Endothelial cell of umbilical vein (primary cell): ENCODE measurements around the gene TOMM7. TPM values are rescaled to one million over a fixed set of nuclear protein-coding genes. Genes with fewer than 3 reads are reported as not detected.

ENCODE experiments used
- BruUV-seq: library from RNA; stranded (reverse); fragments of 400-500 nt; replicated peaks from 2 replicates; lab custom pipeline; 2021; lab: Mats Ljungman, UMichigan
- CTCF ChIA-PET: fragments of 300-600, 350-600 bp; sonication (Branson Sonifier 250); formaldehyde crosslinking; loops from one replicate; lab custom pipeline; 2021; ENCODE audit warnings: antibody characterized with exemption, inconsistent platforms; lab: Charles Lee
- POLR2A ChIA-PET: fragments of 300-600, 350-600 bp; sonication (Branson Sonifier 250); formaldehyde crosslinking; loops from one replicate; lab custom pipeline; 2021; ENCODE audit warnings: antibody characterized with exemption, inconsistent platforms; lab: Charles Lee
- DNase-seq: peaks from one replicate; pipeline ENCODE4 v3.0.0-alpha.2; 2011; ENCODE audit warnings: low read depth, low spot score
- FAIRE-seq: peaks from 2 replicates; lab custom pipeline; 2011; peaks lifted over from hg19 to GRCh38; lab: Jason Lieb, UNC
- H2AFZ ChIP-seq: 2 replicates; pipeline ENCODE4 v1.6.0; 2012; ENCODE audit warnings: low read depth, low read length, control low read depth, inconsistent platforms
- H3K27ac ChIP-seq: 2 replicates; pipeline ENCODE4 v1.5.1; 2011; ENCODE audit warnings: low read depth, mild to moderate bottlenecking, control low read depth, low read length, moderate library complexity; ENCODE audit not compliant: insufficient read depth
- H3K27me3 ChIP-seq, 2 experiments: 2 replicates each; pipeline versions ENCODE4 v1.6.0 to v1.6.1; 2011; ENCODE audit warnings: low read length in 2 of 2, mixed read lengths in 1 of 2; ENCODE audit not compliant: control insufficient read depth in 2 of 2, insufficient read depth in 2 of 2
- H3K36me3 ChIP-seq, 2 experiments: 2 replicates in 1 of 2; 3 replicates in 1 of 2; pipeline ENCODE4 v1.5.1; 2011; ENCODE audit warnings: low read length in 2 of 2, mild to moderate bottlenecking in 1 of 2, moderate library complexity in 1 of 2; ENCODE audit not compliant: control insufficient read depth in 2 of 2, insufficient read depth in 2 of 2; ENCODE audit errors: extremely low read depth in 1 of 2
- H3K4me1 ChIP-seq: 3 replicates; pipeline ENCODE4 v1.5.1; 2011; ENCODE audit warnings: mild to moderate bottlenecking, low read length; ENCODE audit not compliant: control insufficient read depth, insufficient read depth; ENCODE audit errors: extremely low read depth
- H3K4me2 ChIP-seq: 2 replicates; pipeline ENCODE4 v1.6.1; 2011; ENCODE audit warnings: low read length, control low read depth, mixed read lengths; ENCODE audit not compliant: insufficient read depth
- H3K4me3 ChIP-seq, 3 experiments: fragments of 200-600 bp in 1 of 3; sonication (generic), shearing (Covaris generic) in 1 of 3; replicated peaks in 1 of 3; 2 replicates each; pipeline ENCODE4 v1.5.1; 2011 to 2016; ENCODE audit warnings: control low read depth in 3 of 3, low read length in 3 of 3, mild to moderate bottlenecking in 2 of 3, inconsistent platforms in 1 of 3, low read depth in 1 of 3, moderate library complexity in 1 of 3; ENCODE audit not compliant: insufficient read depth in 1 of 3
- H3K79me2 ChIP-seq: 2 replicates; pipeline ENCODE4 v1.6.0; 2012; ENCODE audit warnings: low read length, inconsistent platforms; ENCODE audit not compliant: control insufficient read depth, insufficient read depth
- H3K9ac ChIP-seq: replicated peaks from 2 replicates; pipeline ENCODE3; 2011; ENCODE audit warnings: low read length, control low read depth; ENCODE audit not compliant: insufficient read depth; ENCODE audit errors: extremely low read depth
- H3K9me1 ChIP-seq: replicated peaks from 3 replicates; pipeline ENCODE4 v1.6.0; 2011; ENCODE audit warnings: mild to moderate bottlenecking, low read length; ENCODE audit not compliant: control insufficient read depth, insufficient read depth; ENCODE audit errors: extremely low read depth
- H3K9me3 ChIP-seq: replicated peaks from 2 replicates; pipeline ENCODE4 v1.5.1; 2012; ENCODE audit warnings: low read length, inconsistent platforms; ENCODE audit not compliant: control insufficient read depth, insufficient read depth
- H4K20me1 ChIP-seq: replicated peaks from 2 replicates; pipeline ENCODE3; 2011; ENCODE audit warnings: mild to moderate bottlenecking, low read length; ENCODE audit not compliant: control insufficient read depth, insufficient read depth; ENCODE audit errors: extremely low read depth
- EZH2 ChIP-seq: IDR thresholded peaks from 2 replicates; pipeline ENCODE4 v1.6.1; 2012; ENCODE audit warnings: borderline replicate concordance, low read depth, mild to moderate bottlenecking, moderate library complexity, low read length, inconsistent platforms; ENCODE audit not compliant: severe bottlenecking
- FOS ChIP-seq: IDR thresholded peaks from 2 replicates; pipeline ENCODE4 v1.6.1; 2011; ENCODE audit warnings: mild to moderate bottlenecking, low read length, moderate library complexity, borderline replicate concordance; ENCODE audit not compliant: insufficient read depth
- GATA2 ChIP-seq: IDR thresholded peaks from 2 replicates; pipeline ENCODE4 v1.7.0; 2011; ENCODE audit warnings: low read depth, mild to moderate bottlenecking, moderate library complexity, mixed read lengths, low read length; ENCODE audit not compliant: insufficient read length, insufficient read depth
- JUN ChIP-seq: IDR thresholded peaks from 2 replicates; pipeline ENCODE4 v1.6.1; 2011; ENCODE audit warnings: borderline replicate concordance, low read depth; ENCODE audit not compliant: insufficient read length, insufficient read depth
- MAX ChIP-seq: IDR thresholded peaks from 2 replicates; pipeline ENCODE4 v1.6.1; 2011; ENCODE audit not compliant: insufficient read depth, insufficient read length
- MYC ChIP-seq: IDR thresholded peaks from one replicate; pipeline ENCODE4 v1.6.1; 2011; ENCODE audit warnings: mild to moderate bottlenecking, low read depth, low read length
- POLR2A ChIP-seq: IDR thresholded peaks from 2 replicates; pipeline ENCODE4 v1.6.1; 2012; ENCODE audit warnings: low read depth, mild to moderate bottlenecking, control low read depth, low read length
- POLR2AphosphoS5 ChIP-seq: IDR thresholded peaks from 2 replicates; pipeline ENCODE4 v1.6.1; 2012; ENCODE audit warnings: low read depth, mild to moderate bottlenecking, control low read depth, low read length, moderate library complexity; ENCODE audit not compliant: insufficient read depth
- dilution Hi-C: fragments of 300-500 bp; cut with MboI; formaldehyde crosslinking; loops from one replicate; pipeline ENCODE4 v1.15.0; 2019; ENCODE audit warnings: low sequenced_read_pairs; ENCODE audit not compliant: extremely low pct_ligation_motif_present
- intact Hi-C: fragments of 100-400 bp; cut with micrococcal nuclease; formaldehyde crosslinking; loops from one replicate; pipeline ENCODE4 v1.10.0; 2022
- polyA plus RNA-seq, 4 experiments: library from polyadenylated mRNA; depleted of rRNA in 3 of 4; stranded (reverse) in 3 of 4; unstranded in 1 of 4; fragments of >200 nt; gene quantifications; 2 replicates each; pipeline versions ENCODE4 v1.2.1 to v1.2.3, GENCODE V29; 2011 to 2012; ENCODE audit warnings: missing spikeins in 1 of 4
- total RNA-seq: library from RNA; stranded (reverse); gene quantifications from 2 replicates; pipeline ENCODE4 v1.2.3, GENCODE V29; 2021
- TF ChIP-seq, protein P1 (sequence below), 2 donors: IDR thresholded peaks; 1 replicate in 1 of 2; 2 replicates in 1 of 2; pipeline ENCODE4 v1.5.1; 2011; ENCODE audit warnings: low read length in 2 of 2, mild to moderate bottlenecking in 2 of 2, moderate library complexity in 2 of 2, control low read depth in 1 of 2, inconsistent platforms in 1 of 2, low read depth in 1 of 2; ENCODE audit not compliant: insufficient read depth in 1 of 2; ENCODE audit errors: extremely low read depth in 1 of 2

The TOMM7 gene
- total and polyA plus RNA-seq, 2 donors (not counting 3 experiments of a cell fraction or from before 2014, with no cell fraction given): 185 to 528 TPM

DNA sequence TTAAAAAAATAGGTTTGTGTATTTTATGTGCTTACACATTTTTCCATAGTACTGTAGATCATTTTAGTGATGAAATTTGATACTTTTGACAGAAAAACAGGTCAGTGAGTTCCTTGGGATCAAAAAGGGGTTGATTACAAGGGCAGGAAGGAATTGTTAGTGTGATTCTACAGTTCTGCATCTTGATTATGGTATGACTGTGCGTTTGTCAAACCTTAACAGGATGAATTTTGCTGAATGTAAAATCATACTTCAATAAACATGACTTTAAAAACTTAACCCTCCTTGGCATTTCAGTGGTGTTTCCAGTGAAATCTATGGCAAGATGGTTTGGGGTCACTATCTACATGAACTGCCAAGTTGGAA, 35.6 kb upstream of the TOMM7 start:
- Histone ChIP-seq H3K27me3 (no peaks in the 10 kb centered on the region), H3K9me3 (no peaks in the 10 kb centered on the region), H3K27ac (peak overlapping the region; percentile 61), H3K4me3 (no peak overlapping the region), H3K9ac (peak overlapping the region; percentile 1), H3K9me1 (no peaks in the 10 kb centered on the region), H2AFZ (no peak overlapping the region), H3K36me3 (no peaks in the 10 kb centered on the region), H3K4me2 (peak overlapping the region; percentile 4), H3K4me1 (peaks cover 36% of the 10 kb centered on the region), H4K20me1 (no peaks in the 10 kb centered on the region), H3K79me2 (peaks cover 17% of the 10 kb centered on the region)
- DNase-seq (no peak), FAIRE-seq (peak; percentile 60)
- CTCF ChIA-PET: interaction anchor here (1.0 kb wide), 1 partner anchor 297 kb away, joined by 3 read pairs; no protein-coding TSS in a partner anchor
- dilution Hi-C loops (no loop called here), intact Hi-C loops (loop anchor here (1.0 to 10.0 kb wide), 2 partner anchors 203 to 297 kb away; no protein-coding TSS in a partner anchor)
- POLR2A ChIA-PET: no interaction called here
- TF ChIP-seq FOS (no peak), POLR2AphosphoS5 (no peak)
- BruUV-seq: no TSS peak

DNA sequence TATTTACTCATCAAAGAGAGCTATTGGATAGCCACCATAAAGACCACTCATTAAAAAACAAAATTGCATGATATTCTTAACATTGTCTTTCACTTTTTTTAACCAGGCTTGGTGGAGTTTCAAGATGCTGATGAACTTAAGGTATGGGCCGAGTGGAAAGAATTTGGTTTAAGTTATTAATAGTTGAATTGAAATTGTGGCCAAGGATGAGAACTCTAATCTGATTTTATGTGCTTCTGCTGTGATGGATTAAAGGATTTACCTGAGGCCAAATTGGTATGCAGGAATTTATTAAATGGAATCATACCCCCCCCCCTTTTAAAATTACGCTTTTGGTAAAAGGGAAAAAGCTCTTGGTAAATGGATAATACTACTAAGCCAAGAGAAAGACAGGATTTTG, 33.8 kb upstream of the TOMM7 start:
- peak overlapping the region in 1 of 3 experiments; percentile 86 for H3K4me3 ChIP-seq
- FAIRE-seq (no peak), DNase-seq (no peak)
- intact Hi-C loops (loop anchor here (10.0 kb wide), 1 partner anchor 202 kb away; no protein-coding TSS in a partner anchor), dilution Hi-C loops (no loop called here)
- POLR2A ChIA-PET: interaction anchor here (1.2 kb wide), 1 partner anchor 8 kb away, joined by 3 read pairs; no protein-coding TSS in a partner anchor
- H3K4me1 ChIP-seq: peaks cover 36% of the 10 kb centered on the region
- H3K9me3 ChIP-seq: no peaks in the 10 kb centered on the region
- H4K20me1 ChIP-seq: no peaks in the 10 kb centered on the region
- H3K27ac ChIP-seq: peak overlapping the region; percentile 74
- peak overlapping the region; percentile 63 for H3K9ac ChIP-seq
- H3K9me1 ChIP-seq: no peaks in the 10 kb centered on the region
- H3K79me2 ChIP-seq: peaks cover 17% of the 10 kb centered on the region
- no peaks in the 10 kb centered on the region for H3K36me3 ChIP-seq
- CTCF ChIA-PET: interaction anchor here (0.8 to 2.5 kb wide), 7 partner anchors 11 to 753 kb away, joined by 3 to 14 read pairs (median 3); no protein-coding TSS in a partner anchor
- no TSS peak for BruUV-seq
- H3K4me2 ChIP-seq: peak overlapping the region; percentile 87
- TF ChIP-seq MAX (no peak), FOS (no peak), POLR2AphosphoS5 (no peak), EZH2 (no peak), JUN (no peak), MYC (no peak), POLR2A (no peak), GATA2 (no peak)
- TF ChIP-seq, protein P1, sequence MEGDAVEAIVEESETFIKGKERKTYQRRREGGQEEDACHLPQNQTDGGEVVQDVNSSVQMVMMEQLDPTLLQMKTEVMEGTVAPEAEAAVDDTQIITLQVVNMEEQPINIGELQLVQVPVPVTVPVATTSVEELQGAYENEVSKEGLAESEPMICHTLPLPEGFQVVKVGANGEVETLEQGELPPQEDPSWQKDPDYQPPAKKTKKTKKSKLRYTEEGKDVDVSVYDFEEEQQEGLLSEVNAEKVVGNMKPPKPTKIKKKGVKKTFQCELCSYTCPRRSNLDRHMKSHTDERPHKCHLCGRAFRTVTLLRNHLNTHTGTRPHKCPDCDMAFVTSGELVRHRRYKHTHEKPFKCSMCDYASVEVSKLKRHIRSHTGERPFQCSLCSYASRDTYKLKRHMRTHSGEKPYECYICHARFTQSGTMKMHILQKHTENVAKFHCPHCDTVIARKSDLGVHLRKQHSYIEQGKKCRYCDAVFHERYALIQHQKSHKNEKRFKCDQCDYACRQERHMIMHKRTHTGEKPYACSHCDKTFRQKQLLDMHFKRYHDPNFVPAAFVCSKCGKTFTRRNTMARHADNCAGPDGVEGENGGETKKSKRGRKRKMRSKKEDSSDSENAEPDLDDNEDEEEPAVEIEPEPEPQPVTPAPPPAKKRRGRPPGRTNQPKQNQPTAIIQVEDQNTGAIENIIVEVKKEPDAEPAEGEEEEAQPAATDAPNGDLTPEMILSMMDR (IDR thresholded peaks at IDR 0.05; ENCODE audit: extremely low read depth in 1 of 2, insufficient read depth in 1 of 2, low read depth in 1 of 2, low read length in 2 of 2): no peak
- H2AFZ ChIP-seq: no peak overlapping the region
- no peaks in the 10 kb centered on the region for H3K27me3 ChIP-seq
